GM23248 (cell line): Measurements from ENCODE around the gene SARNP.

ENCODE experiments used
- EZH2 ChIP-seq: fragments of 200-600 bp; sonication (generic); IDR thresholded peaks from 2 replicates; pipeline ENCODE4 v1.6.1; 2018; ENCODE audit warnings: antibody characterized with exemption, mild to moderate bottlenecking; ENCODE audit not compliant: insufficient read depth, poor library complexity, severe bottlenecking
- EZH2phosphoT487 ChIP-seq: fragments of 200-600 bp; sonication (generic); IDR thresholded peaks from 2 replicates; pipeline ENCODE4 v1.6.1; 2018; ENCODE audit warnings: antibody characterized with exemption, moderate library complexity, mild to moderate bottlenecking, low read depth; ENCODE audit not compliant: insufficient read depth

DNA sequence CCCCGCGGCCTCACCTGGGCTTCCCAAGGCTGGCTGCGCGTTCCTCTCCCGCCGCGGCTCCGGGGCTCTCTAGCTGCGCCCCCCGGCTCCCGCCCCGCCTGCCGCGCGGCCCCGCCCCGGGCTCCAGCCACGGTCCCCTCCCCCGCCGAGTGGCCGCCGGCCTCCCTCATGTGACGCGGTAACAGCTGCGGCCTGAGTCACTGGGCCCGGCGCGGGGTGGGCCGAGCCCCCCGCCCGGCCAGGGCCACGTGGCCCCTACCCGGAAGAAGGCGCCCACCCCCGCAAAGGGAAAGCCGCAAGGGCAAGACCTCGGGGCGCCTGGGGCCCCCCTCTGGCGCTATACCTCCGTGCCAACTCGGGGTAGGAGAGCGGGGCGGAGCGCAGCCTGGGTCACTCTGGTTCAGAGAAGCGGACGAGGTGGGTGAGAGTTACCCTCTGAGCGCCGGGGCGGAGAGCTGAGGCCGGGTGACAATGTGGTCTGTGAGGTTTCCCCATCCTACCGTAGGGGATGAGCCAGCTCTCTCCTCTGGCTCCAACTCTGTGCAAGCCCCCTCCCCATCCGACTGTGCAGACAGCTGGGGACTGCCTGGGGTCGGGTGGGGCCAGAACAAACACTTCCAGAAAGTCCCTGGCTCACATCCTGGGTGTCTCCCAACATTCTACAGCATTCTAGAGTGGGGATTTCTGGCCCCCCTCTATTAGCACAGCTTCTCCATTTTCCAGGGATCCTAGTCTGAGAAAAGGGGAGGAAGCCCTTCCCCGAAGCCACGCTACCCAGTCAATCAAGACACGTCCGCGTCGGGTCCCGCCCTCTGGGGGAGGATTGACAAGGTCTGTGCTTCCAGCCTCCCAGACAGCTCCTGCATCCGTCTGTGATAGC is 88.3 kb downstream of the SARNP start, which contains the start of gene CD63:
- no peak for TF ChIP-seq EZH2
- TF ChIP-seq EZH2phosphoT487: no peak
